ENCODE results near the gene ABCA12.

ABCA12 gene

DNA sequence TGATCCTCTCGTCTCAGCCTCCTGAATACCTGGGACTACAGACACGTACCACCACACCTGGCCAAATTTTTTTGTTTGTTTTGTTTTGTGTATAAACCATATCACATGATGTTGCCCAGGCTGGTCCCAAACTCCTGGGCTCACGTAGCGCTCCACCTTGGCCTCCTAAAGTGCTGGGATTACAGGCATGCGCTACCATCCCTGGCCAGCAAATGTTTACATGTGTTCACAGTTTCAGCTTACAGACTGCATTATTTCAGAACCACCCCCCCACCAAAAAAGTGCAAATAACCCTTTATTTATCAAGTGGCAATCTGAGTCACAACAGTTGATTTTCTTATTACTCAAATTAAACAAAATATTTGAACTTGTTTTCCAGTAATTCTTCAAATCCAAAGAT lies 54.3 kb downstream of the ABCA12 start:
- Histone ChIP-seq H3K4me3 (ENCODE audit: low read length, poor library complexity, severe bottlenecking) (no peak overlapping the region), H3K27me3 (ENCODE audit: insufficient read depth, low read length, poor library complexity, severe bottlenecking) (no peaks in the 10 kb centered on the region), H3K9me2 (replicated peaks; ENCODE audit: low read depth, low read length) (no peaks in the 10 kb centered on the region), H2AFZ (ENCODE audit: low read length) (no peak overlapping the region), H3K9me3 (ENCODE audit: insufficient read depth, low read depth, low read length) (no peaks in the 10 kb centered on the region), H3K4me1 (ENCODE audit: insufficient read depth, low read length, poor library complexity, severe bottlenecking) (no peaks in the 10 kb centered on the region), H3F3A (ENCODE audit: low read depth) (no peaks in the 10 kb centered on the region), H3K9ac (ENCODE audit: low read depth, low read length, poor library complexity, severe bottlenecking) (no peak overlapping the region), H3K79me2 (ENCODE audit: insufficient read depth, low read length) (no peaks in the 10 kb centered on the region), H3K4me2 (ENCODE audit: low read depth, low read length, poor library complexity, severe bottlenecking) (no peak overlapping the region), H4K20me1 (ENCODE audit: insufficient read depth, low read length, poor library complexity, severe bottlenecking) (no peaks in the 10 kb centered on the region), H3K36me3 (ENCODE audit: insufficient read depth, low read length) (no peaks in the 10 kb centered on the region)
- TF ChIP-seq CTCF (conservative IDR thresholded peaks at IDR 0.05; ENCODE audit: low read length) (no peak), EZH2phosphoT487 (IDR thresholded peaks at IDR 0.05; ENCODE audit: borderline replicate concordance) (no peak)

GRCh38 chr2:215083146-215083545 lies 55.3 kb downstream of the ABCA12 start:
- Histone ChIP-seq H3K79me2 (ENCODE audit: insufficient read depth, low read length) (no peaks in the 10 kb centered on the region), H3K9me3 (ENCODE audit: insufficient read depth, low read depth, low read length) (no peaks in the 10 kb centered on the region), H3K36me3 (ENCODE audit: insufficient read depth, low read length) (no peaks in the 10 kb centered on the region), H3K27me3 (ENCODE audit: insufficient read depth, low read length, poor library complexity, severe bottlenecking) (no peaks in the 10 kb centered on the region), H3F3A (ENCODE audit: low read depth) (no peaks in the 10 kb centered on the region), H3K4me2 (ENCODE audit: low read depth, low read length, poor library complexity, severe bottlenecking) (no peak overlapping the region), H3K4me1 (ENCODE audit: insufficient read depth, low read length, poor library complexity, severe bottlenecking) (no peaks in the 10 kb centered on the region), H3K9ac (ENCODE audit: low read depth, low read length, poor library complexity, severe bottlenecking) (no peak overlapping the region), H4K20me1 (ENCODE audit: insufficient read depth, low read length, poor library complexity, severe bottlenecking) (no peaks in the 10 kb centered on the region), H3K9me2 (replicated peaks; ENCODE audit: low read depth, low read length) (no peaks in the 10 kb centered on the region), H2AFZ (ENCODE audit: low read length) (no peak overlapping the region), H3K4me3 (ENCODE audit: low read length, poor library complexity, severe bottlenecking) (no peak overlapping the region)
- TF ChIP-seq EZH2phosphoT487 (IDR thresholded peaks at IDR 0.05; ENCODE audit: borderline replicate concordance): no peak
- TF ChIP-seq CTCF (conservative IDR thresholded peaks at IDR 0.05; ENCODE audit: low read length): no peak

DNA sequence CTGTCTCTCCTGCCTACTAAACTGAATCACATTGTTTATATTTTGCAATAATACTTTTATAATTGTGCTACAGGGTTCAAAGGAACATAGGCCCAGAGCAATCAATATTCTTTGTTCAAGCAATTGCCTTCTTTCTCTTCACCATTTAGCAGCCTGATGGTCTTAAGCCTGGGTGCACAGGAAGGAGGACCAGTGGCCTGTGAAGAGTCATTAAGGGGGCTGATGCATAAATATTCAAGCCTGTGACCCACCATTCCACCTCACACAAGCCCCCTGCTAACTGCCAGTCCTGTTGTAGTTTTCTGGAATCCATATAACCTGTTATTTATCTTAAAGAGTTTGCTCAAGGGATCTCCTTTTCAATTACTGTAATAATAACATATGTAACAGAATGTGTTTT lies 56.0 kb downstream of the ABCA12 start:
- no peaks in the 10 kb centered on the region for H3K9me3 ChIP-seq (ENCODE audit: insufficient read depth, low read depth, low read length)
- H3K4me1 ChIP-seq (ENCODE audit: insufficient read depth, low read length, poor library complexity, severe bottlenecking): no peaks in the 10 kb centered on the region
- no peaks in the 10 kb centered on the region for H3F3A ChIP-seq (ENCODE audit: low read depth)
- H3K79me2 ChIP-seq (ENCODE audit: insufficient read depth, low read length): no peaks in the 10 kb centered on the region
- H4K20me1 ChIP-seq (ENCODE audit: insufficient read depth, low read length, poor library complexity, severe bottlenecking): no peaks in the 10 kb centered on the region
- H2AFZ ChIP-seq (ENCODE audit: low read length): no peak overlapping the region
- no peak overlapping the region for H3K4me2 ChIP-seq (ENCODE audit: low read depth, low read length, poor library complexity, severe bottlenecking)
- no peak overlapping the region for H3K4me3 ChIP-seq (ENCODE audit: low read length, poor library complexity, severe bottlenecking)
- TF ChIP-seq CTCF (conservative IDR thresholded peaks at IDR 0.05; ENCODE audit: low read length): no peak
- H3K9ac ChIP-seq (ENCODE audit: low read depth, low read length, poor library complexity, severe bottlenecking): no peak overlapping the region
- no peaks in the 10 kb centered on the region for H3K9me2 ChIP-seq (replicated peaks; ENCODE audit: low read depth, low read length)
- no peaks in the 10 kb centered on the region for H3K27me3 ChIP-seq (ENCODE audit: insufficient read depth, low read length, poor library complexity, severe bottlenecking)
- no peaks in the 10 kb centered on the region for H3K36me3 ChIP-seq (ENCODE audit: insufficient read depth, low read length)
